GM12878 (cell line): Measurements from ENCODE around the gene DGLUCY. TPM values are rescaled to one million over a fixed set of nuclear protein-coding genes. Genes with fewer than 3 reads are reported as not detected.

ENCODE experiments used
- ATAC-seq: fragments of 200-7000 bp; cut with Tn5 transposase; 3 replicates; pipeline ENCODE4 v1.9.1; 2020; ENCODE audit warnings: mild to moderate bottlenecking, moderate library complexity
- BruUV-seq: library from RNA; stranded (reverse); fragments of 400-500 nt; replicated peaks from 2 replicates; lab custom pipeline; 2021; lab: Mats Ljungman, UMichigan
- CTCF ChIA-PET: fragments of 300-600 bp; sonication (Branson Sonifier 250); formaldehyde crosslinking; extraction: SDS; loops from one replicate; lab custom pipeline; 2021; ENCODE audit warnings: inconsistent platforms; lab: Yijun Ruan, JAX
- POLR2A ChIA-PET: fragments of 350-600 bp; formaldehyde crosslinking; extraction: SDS; loops from one replicate; lab custom pipeline; 2021; ENCODE audit warnings: inconsistent platforms; lab: Charles Lee
- RAD21 ChIA-PET: fragments of 300-600 bp; sonication (Branson Sonifier 250); formaldehyde crosslinking; loops from one replicate; lab custom pipeline; 2023; ENCODE audit warnings: antibody characterized with exemption; ENCODE audit not compliant: unreplicated experiment; lab: Charles Lee
- SMC1A ChIA-PET: fragments of 300-600 bp; sonication (Branson Sonifier 250); formaldehyde crosslinking; loops from one replicate; lab custom pipeline; 2023; ENCODE audit not compliant: unreplicated experiment, uncharacterized antibody; lab: Charles Lee
- DNase-seq: peaks from one replicate; pipeline ENCODE4 v3.0.0-alpha.2; 2011; ENCODE audit warnings: low read depth, low spot score
- FAIRE-seq: peaks from 3 replicates; lab custom pipeline; 2011; peaks lifted over from hg19 to GRCh38; lab: Jason Lieb, UNC
- H2AFZ ChIP-seq: 2 replicates; pipeline ENCODE4 v1.6.0; 2011; ENCODE audit warnings: low read depth, low read length, control low read depth; ENCODE audit not compliant: control insufficient read depth
- H3K27ac ChIP-seq: 2 replicates; pipeline ENCODE4 v1.5.1; 2011; ENCODE audit warnings: control low read depth; ENCODE audit not compliant: control insufficient read depth, insufficient read depth
- H3K27me3 ChIP-seq, 2 experiments: replicated peaks in 1 of 2; 2 replicates each; pipeline versions ENCODE4 v1.6.0 to v1.6.1; 2011; ENCODE audit warnings: low read length in 1 of 2; ENCODE audit not compliant: control insufficient read depth in 2 of 2, insufficient read depth in 2 of 2
- H3K36me3 ChIP-seq, 2 experiments: 2 replicates each; pipeline ENCODE4 v1.5.1; 2011; ENCODE audit warnings: low read length in 1 of 2; ENCODE audit not compliant: control insufficient read depth in 2 of 2, insufficient read depth in 2 of 2
- H3K4me1 ChIP-seq: 2 replicates; pipeline ENCODE4 v1.6.1; 2011; ENCODE audit warnings: mild to moderate bottlenecking, low read length, moderate library complexity, mixed read lengths; ENCODE audit not compliant: control insufficient read depth, insufficient read depth
- H3K4me2 ChIP-seq: 2 replicates; pipeline ENCODE4 v1.6.0; 2011; ENCODE audit warnings: control low read depth; ENCODE audit not compliant: control insufficient read depth, insufficient read depth
- H3K4me3 ChIP-seq: fragments of 200-600 bp; sonication (generic); 2 replicates; pipeline ENCODE4 v1.5.1; 2016
- H3K79me2 ChIP-seq: 2 replicates; pipeline ENCODE4 v1.6.0; 2011; ENCODE audit warnings: low read length; ENCODE audit not compliant: control insufficient read depth, insufficient read depth
- H3K9ac ChIP-seq: 2 replicates; pipeline ENCODE4 v1.8.0; 2011; ENCODE audit warnings: low read length, control low read depth, mixed read lengths; ENCODE audit not compliant: control insufficient read depth, insufficient read depth
- H3K9me3 ChIP-seq: replicated peaks from 3 replicates; pipeline ENCODE4 v1.5.1; 2011; ENCODE audit warnings: mild to moderate bottlenecking, low read length; ENCODE audit not compliant: control insufficient read depth, insufficient read depth
- H4K20me1 ChIP-seq: 2 replicates; pipeline ENCODE4 v1.6.0; 2011; ENCODE audit not compliant: control insufficient read depth, insufficient read depth
- BACH1 ChIP-seq: fragments of 450-650 bp; IDR thresholded peaks from 2 replicates; pipeline ENCODE4 v1.6.1; 2017; ENCODE audit warnings: mild to moderate bottlenecking, borderline replicate concordance
- CHD4 ChIP-seq: fragments of 200-600 bp; sonication (generic); IDR thresholded peaks from 2 replicates; pipeline ENCODE4 v1.6.1; 2016; ENCODE audit warnings: mild to moderate bottlenecking
- CREB1 ChIP-seq: IDR thresholded peaks from 2 replicates; pipeline ENCODE4 v1.6.1; 2012; ENCODE audit warnings: low read depth, mild to moderate bottlenecking, inconsistent platforms
- CREM ChIP-seq: IDR thresholded peaks from 2 replicates; pipeline ENCODE4 v1.6.1; 2014; ENCODE audit warnings: antibody characterized with exemption, low read depth
- FOXK2 ChIP-seq: fragments of 450-650 bp; IDR thresholded peaks from 2 replicates; pipeline ENCODE4 v1.6.1; 2017; ENCODE audit warnings: mild to moderate bottlenecking, moderate library complexity
- GABPA ChIP-seq: IDR thresholded peaks from 2 replicates; pipeline ENCODE4 v1.6.1; 2014; ENCODE audit warnings: antibody characterized with exemption, low read depth, mild to moderate bottlenecking, inconsistent platforms
- IKZF2 ChIP-seq, 2 experiments: fragments of 450-650 bp; IDR thresholded peaks; 2 replicates each; pipeline ENCODE4 v1.6.1; 2017; ENCODE audit warnings: mild to moderate bottlenecking in 2 of 2, moderate library complexity in 2 of 2
- MAX ChIP-seq: IDR thresholded peaks from 2 replicates; pipeline ENCODE4 v1.6.1; 2012; ENCODE audit warnings: low read depth, low read length, improper control_type of control experiment
- MEF2B ChIP-seq: fragments of 450-650 bp; IDR thresholded peaks from 2 replicates; pipeline ENCODE4 v1.6.1; 2018; ENCODE audit warnings: mild to moderate bottlenecking, moderate library complexity; ENCODE audit not compliant: partially characterized antibody, poor library complexity, severe bottlenecking
- MYB ChIP-seq: fragments of 150-350 bp; IDR thresholded peaks from 2 replicates; pipeline ENCODE4 v1.6.1; 2014; ENCODE audit warnings: mild to moderate bottlenecking, low read depth, low read length, borderline replicate concordance
- NFIC ChIP-seq: IDR thresholded peaks from 2 replicates; pipeline ENCODE4 v1.6.1; 2012; ENCODE audit warnings: low read depth, mild to moderate bottlenecking, inconsistent platforms, low read length, moderate library complexity
- PAX5 ChIP-seq: IDR thresholded peaks from 2 replicates; pipeline ENCODE4 v1.6.1; 2011; ENCODE audit warnings: low read depth, low read length, borderline replicate concordance
- RUNX3 ChIP-seq: IDR thresholded peaks from 2 replicates; pipeline ENCODE4 v1.6.1; 2012; ENCODE audit warnings: low read length, inconsistent platforms
- SIN3A ChIP-seq: IDR thresholded peaks from 2 replicates; pipeline ENCODE4 v1.6.1; 2012; ENCODE audit warnings: low read depth, low read length, improper control_type of control experiment
- ZNF217 ChIP-seq: fragments of 450-650 bp; IDR thresholded peaks from 2 replicates; pipeline ENCODE4 v1.6.1; 2017; ENCODE audit warnings: antibody characterized with exemption, mild to moderate bottlenecking
- ZNF24 ChIP-seq: fragments of 450-650 bp; IDR thresholded peaks from 2 replicates; pipeline ENCODE4 v1.6.1; 2017; ENCODE audit warnings: antibody characterized with exemption, mild to moderate bottlenecking
- ZNF274 ChIP-seq: IDR thresholded peaks from one replicate; pipeline ENCODE4 v1.8.0; 2011; ENCODE audit not compliant: insufficient read length, insufficient read depth
- WGBS: methylation state at CpG from one replicate; pipeline ENCODE4 v1.1.6; 2016; ENCODE audit warnings: low lambda C conversion rate; ENCODE audit not compliant: insufficient replicate concordance, insufficient coverage; ENCODE audit errors: missing lambda C conversion rate; 5-methylcytosine and 5-hydroxymethylcytosine counted together
- in situ Hi-C: fragments of 300-500 bp; cut with MboI; formaldehyde crosslinking; loops from 9 replicates; pipeline ENCODE4 v1.14.3; 2018; ENCODE audit warnings: mixed read lengths
- intact Hi-C: fragments of 100-400 bp; cut with micrococcal nuclease; formaldehyde crosslinking; loops from one replicate; pipeline ENCODE4 v1.14.2; 2022; ENCODE audit not compliant: unreplicated experiment
- polyA plus RNA-seq, 11 experiments: library from polyadenylated mRNA; depleted of rRNA in 4 of 11; unstranded in 6 of 11; stranded (reverse) in 5 of 11; fragments of >200 nt; fragmentation: Nextera tagmentation in 4 of 11; fragmentation: Illumina TruSeq in 1 of 11; extraction: Ambion mirVana in 4 of 11; extraction: Trizol in 1 of 11; gene quantifications; 1 replicate in 1 of 11; 2 replicates in 10 of 11; pipeline versions ENCODE4 v1.2.1 to v1.2.3, GENCODE V29; 2011 to 2016; ENCODE audit warnings: inconsistent platforms in 2 of 11, missing spikeins in 2 of 11, low read depth in 1 of 11
- total RNA-seq, 4 experiments: library from RNA; depleted of rRNA in 3 of 4; stranded (reverse); fragments of >200 nt in 3 of 4; fragmentation: Illumina TruSeq in 1 of 4; extraction: Trizol in 1 of 4; gene quantifications; 2 replicates each; pipeline versions ENCODE4 v1.2.1 to v1.2.3, GENCODE V29; 2013 to 2021

Gene DGLUCY
- total and polyA plus RNA-seq, 10 of the 15 experiments (the other 5 are each of a cell fraction or from before 2014, with no cell fraction given): 15.0 to 70.3 (median 55.1) TPM

- intact Hi-C loops: no loop called here
- no peak overlapping the region for H3K27ac ChIP-seq
- H4K20me1 ChIP-seq: no peaks in the 10 kb centered on the region
- H3K27me3 ChIP-seq: no peaks in the 10 kb centered on the region
- whole genome bisulfite sequencing: 56% methylated on average over 8 of the region's 8 CpGs
- ATAC-seq (no peak), FAIRE-seq (no peak)
- in situ Hi-C loops: no loop called here
- peaks cover 27% of the 10 kb centered on the region for H3K4me1 ChIP-seq
- H3K4me2 ChIP-seq: no peak overlapping the region
- RAD21 ChIA-PET: interaction anchor here (1.9 kb wide), 1 partner anchor 11 kb away, joined by 16 read pairs; no protein-coding TSS in a partner anchor
- CTCF ChIA-PET: interaction anchor here (1.6 to 6.5 kb wide), 3 partner anchors 10 to 13 kb away, joined by 5 to 59 read pairs (median 7); no protein-coding TSS in a partner anchor
- SMC1A ChIA-PET: interaction anchor here (1.0 to 9.8 kb wide), 5 partner anchors 11 to 112 kb away, joined by 3 to 142 read pairs (median 3); no protein-coding TSS in a partner anchor
- TF ChIP-seq CREM: peak; percentile 22; the same call in 1 of the 2 replicates
- TF ChIP-seq CREB1: peak; percentile 30; the same call in 1 of the 2 replicates
- no peak for TF ChIP-seq PAX5
- TF ChIP-seq NFIC: peak; percentile 17; the same call in 1 of the 2 replicates
- TF ChIP-seq, all 136 proteins: peak for 3
- BruUV-seq: no TSS peak
- H3K9me3 ChIP-seq: no peaks in the 10 kb centered on the region; the same call in 2 of the 3 replicates
- no peak overlapping the region for H2AFZ ChIP-seq
- DNase-seq: no peak
- no peak overlapping the region for H3K9ac ChIP-seq
- POLR2A ChIA-PET: interaction anchor here (2.1 kb wide), 1 partner anchor 10 kb away, joined by 12 read pairs; no protein-coding TSS in a partner anchor
- H3K36me3 ChIP-seq: peaks cover 0 to 6% of the 10 kb centered on the region in 2 experiments; a peak in 2 of 4 replicates
- peaks cover 17% of the 10 kb centered on the region for H3K79me2 ChIP-seq
- no peak overlapping the region for H3K4me3 ChIP-seq
Observed at GRCh38 chr14:91238661-91239060, 124.8 kb downstream of the DGLUCY start.

GRCh38 chr14:91241863-91242262 is 128.0 kb downstream of the DGLUCY start:
- Histone ChIP-seq H3K27me3 (no peaks in the 10 kb centered on the region), H3K27ac (peak overlapping the region; percentile 63), H3K9ac (peak overlapping the region; percentile 14; the same call in 1 of the 2 replicates), H3K4me3 (peak overlapping the region; percentile 55), H3K4me2 (peak overlapping the region; percentile 86), H3K9me3 (no peaks in the 10 kb centered on the region), H3K4me1 (peaks cover 39% of the 10 kb centered on the region), H2AFZ (peak overlapping the region; percentile 3; the same call in 1 of the 2 replicates), H3K36me3 (no peaks in the 10 kb centered on the region; a peak in 1 of 4 replicates), H3K79me2 (peaks cover 17% of the 10 kb centered on the region), H4K20me1 (no peaks in the 10 kb centered on the region)
- DNase-seq (peak; percentile 77), ATAC-seq (peak; percentile 73), FAIRE-seq (no peak)
- ChIA-PET SMC1A (interaction anchor here (0.8 to 9.8 kb wide), 12 partner anchors 8 to 127 kb away, joined by 3 to 142 read pairs (median 4); partner anchors contain the start of gene DGLUCY), RAD21 (interaction anchor here (1.7 to 5.2 kb wide), 8 partner anchors 9 to 336 kb away, joined by 4 to 90 read pairs (median 7); no protein-coding TSS in a partner anchor), POLR2A (interaction anchor here (3.2 to 5.9 kb wide), 2 partner anchors 13 to 127 kb away, joined by 10 to 108 read pairs; no protein-coding TSS in a partner anchor), CTCF (interaction anchor here (1.0 to 6.5 kb wide), 7 partner anchors 11 to 119 kb away, joined by 3 to 59 read pairs (median 5); no protein-coding TSS in a partner anchor)
- BruUV-seq: no TSS peak
- WGBS: under 1% methylated on average over 7 of the region's 7 CpGs
- intact Hi-C loops: loop anchor here (5.0 kb wide), 1 partner anchor 175 kb away; the partner anchor contains the start of gene CCDC88C
- in situ Hi-C loops: no loop called here
- TF ChIP-seq ZNF274 (no peak), MAX (no peak), IKZF2 (IDR thresholded peaks at IDR 0.05) (peak; percentile 99), MEF2B (peak; percentile 37), CHD4 (no peak), CREB1 (peak; percentile 23; the same call in 1 of the 2 replicates), SIN3A (no peak), ZNF217 (0 out of 2 replicates have a peak, but pooled peaks have one; percentile 50), FOXK2 (no peak), MYB (no peak), RUNX3 (peak; percentile 59), BACH1 (peak; percentile 36; the same call in 1 of the 2 replicates), GABPA (no peak), ZNF24 (no peak)
